HPDE6-E6E7 (cell line): Measurements from ENCODE around the gene SSR1.

Source experiments
- DNase-seq: peaks from one replicate; pipeline ENCODE4 v3.0.0; 2011; ENCODE audit warnings: missing footprints; ENCODE audit errors: extremely low spot score

SSR1 gene

DNA sequence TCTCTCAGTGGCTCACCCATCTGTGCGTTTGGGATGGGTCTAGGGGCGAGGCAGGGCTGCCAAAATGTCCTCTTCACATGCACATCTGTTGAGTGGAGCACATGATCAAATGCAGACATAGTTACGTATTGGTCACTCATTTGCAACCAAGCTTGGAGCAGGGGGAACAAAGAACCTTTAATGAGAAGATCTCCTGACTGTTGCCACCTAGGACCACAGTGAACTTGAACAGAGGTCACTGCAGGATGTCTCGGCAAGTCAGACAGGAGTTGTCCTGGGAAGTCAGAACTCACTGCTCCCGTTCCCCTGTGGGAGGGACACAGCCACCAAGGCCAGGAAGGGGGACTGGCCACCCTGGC lies 73.4 kb downstream of the SSR1 start:
- DNase-seq: no peak

GRCh38 chr6:7238900-7239589 lies 74.0 kb downstream of the SSR1 start:
- DNase-seq: peak; percentile 41

GRCh38 chr6:7238526-7238899 lies 74.5 kb downstream of the SSR1 start:
- DNase-seq: no peak

- DNase-seq: no peak
These were observed 75.3 kb downstream of the SSR1 start for GRCh38 chr6:7237653-7238188.

- peak; percentile 66 for DNase-seq
These were observed 76.4 kb downstream of the SSR1 start for GRCh38 chr6:7236306-7237209.

DNA sequence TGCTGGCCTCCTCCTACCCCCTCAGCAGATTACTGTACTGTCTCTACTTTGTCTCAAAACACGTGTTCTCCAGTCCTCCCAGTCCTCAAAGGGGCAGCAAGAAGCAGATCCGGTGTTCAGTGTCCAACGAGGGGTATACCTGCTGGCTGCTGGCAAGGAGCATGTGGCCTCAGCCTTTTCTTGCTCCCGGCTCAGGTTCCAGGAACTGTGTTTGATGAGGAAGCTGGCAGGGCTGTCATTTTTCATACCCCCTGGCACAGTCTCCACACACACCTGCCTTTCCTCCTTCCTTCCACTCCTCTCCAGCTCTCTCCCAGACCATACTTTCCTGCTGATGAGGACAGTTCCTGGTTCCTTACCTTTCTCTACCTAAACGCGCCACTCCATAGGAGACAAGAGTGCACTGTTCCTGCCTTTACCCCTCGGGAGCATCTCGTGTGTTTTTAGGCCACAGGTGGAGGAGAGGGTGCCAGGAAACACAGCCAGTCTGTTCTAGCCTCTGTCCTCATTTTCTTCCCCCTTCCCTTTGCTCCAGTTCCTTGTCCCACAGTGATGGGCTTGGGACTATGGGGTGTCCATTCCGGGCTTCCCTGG lies 77.2 kb downstream of the SSR1 start:
- no peak for DNase-seq

DNA sequence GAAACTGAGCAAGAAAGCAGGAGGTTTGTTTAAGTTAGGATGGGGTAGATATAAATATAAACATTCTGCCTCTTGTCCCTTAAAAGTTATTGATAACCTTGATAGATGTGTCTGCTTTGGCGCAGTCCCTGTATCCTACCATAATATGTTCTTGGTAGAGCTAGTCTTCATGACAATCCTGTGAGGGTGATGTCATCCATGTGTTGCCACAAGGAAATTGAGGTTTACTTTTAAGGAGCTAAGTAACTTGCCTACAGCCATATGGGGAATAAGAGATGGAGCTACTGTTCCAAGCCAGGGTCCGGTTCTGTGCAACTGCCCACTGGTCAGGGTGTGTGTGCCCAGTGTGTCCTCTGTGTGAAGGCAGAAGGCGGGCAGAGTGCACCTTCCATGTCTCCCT lies 78.5 kb downstream of the SSR1 start:
- no peak for DNase-seq

GRCh38 chr6:7232351-7232750 lies 80.6 kb downstream of the SSR1 start:
- no peak for DNase-seq

DNA sequence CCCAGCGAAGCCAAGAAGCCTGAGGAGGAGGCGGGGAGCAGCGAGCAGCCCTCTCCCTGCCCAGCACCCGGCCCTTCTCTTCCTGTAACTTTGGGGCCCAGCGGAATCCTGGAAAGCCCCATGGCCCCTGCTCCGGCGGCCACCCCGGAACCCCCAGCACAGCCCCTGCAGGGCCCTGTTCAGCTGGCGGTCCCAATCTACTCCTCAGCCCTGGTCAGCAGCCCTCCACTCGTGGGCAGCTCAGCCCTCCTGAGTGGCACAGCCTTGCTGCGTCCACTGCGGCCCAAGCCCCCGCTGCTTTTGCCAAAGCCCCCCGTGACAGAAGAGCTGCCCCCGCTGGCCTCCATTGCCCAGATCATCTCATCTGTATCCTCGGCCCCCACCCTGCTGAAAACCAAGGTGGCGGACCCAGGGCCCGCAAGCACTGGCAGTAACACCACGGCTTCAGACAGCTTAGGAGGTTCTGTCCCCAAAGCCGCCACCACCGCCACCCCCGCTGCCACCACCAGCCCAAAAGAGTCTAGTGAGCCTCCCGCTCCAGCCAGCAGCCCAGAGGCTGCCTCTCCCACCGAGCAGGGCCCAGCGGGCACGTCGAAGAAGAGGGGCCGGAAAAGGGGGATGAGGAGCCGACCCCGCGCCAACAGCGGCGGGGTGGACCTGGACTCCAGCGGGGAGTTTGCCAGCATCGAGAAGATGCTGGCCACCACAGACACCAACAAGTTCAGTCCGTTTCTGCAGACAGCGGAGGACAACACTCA lies 81.9 kb downstream of the SSR1 start:
- DNase-seq: no peak

GRCh38 chr6:7230327-7230691 lies 82.7 kb downstream of the SSR1 start:
- no peak for DNase-seq

DNA sequence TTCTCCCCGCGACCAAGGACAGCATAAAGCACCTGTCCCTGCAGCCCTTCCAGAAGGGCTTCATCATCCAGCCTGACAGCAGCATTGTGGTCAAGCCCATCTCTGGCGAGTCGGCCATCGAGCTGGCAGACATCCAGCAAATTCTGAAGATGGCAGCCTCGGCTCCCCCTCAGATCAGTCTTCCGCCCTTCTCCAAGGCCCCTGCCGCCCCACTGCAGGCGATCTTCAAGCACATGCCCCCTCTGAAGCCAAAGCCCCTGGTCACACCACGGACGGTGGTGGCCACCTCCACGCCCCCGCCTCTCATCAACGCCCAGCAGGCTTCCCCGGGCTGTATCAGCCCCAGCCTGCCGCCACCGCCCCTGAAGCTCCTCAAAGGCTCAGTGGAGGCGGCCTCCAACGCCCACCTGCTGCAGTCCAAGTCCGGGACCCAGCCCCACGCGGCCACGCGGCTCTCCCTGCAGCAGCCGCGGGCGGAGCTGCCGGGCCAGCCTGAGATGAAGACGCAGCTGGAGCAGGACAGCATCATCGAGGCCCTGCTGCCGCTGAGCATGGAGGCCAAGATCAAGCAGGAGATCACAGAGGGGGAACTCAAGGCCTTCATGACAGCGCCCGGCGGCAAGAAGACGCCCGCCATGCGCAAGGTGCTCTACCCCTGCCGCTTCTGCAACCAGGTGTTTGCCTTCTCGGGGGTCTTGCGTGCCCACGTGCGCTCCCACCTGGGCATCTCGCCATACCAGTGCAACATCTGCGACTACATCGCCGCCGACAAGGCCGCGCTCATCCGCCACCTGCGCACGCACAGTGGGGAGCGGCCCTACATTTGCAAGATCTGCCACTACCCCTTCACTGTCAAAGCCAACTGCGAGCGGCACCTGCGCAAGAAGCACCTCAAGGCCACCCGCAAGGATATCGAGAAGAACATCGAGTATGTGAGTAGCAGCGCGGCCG lies 83.3 kb downstream of the SSR1 start:
- no peak for DNase-seq

DNA sequence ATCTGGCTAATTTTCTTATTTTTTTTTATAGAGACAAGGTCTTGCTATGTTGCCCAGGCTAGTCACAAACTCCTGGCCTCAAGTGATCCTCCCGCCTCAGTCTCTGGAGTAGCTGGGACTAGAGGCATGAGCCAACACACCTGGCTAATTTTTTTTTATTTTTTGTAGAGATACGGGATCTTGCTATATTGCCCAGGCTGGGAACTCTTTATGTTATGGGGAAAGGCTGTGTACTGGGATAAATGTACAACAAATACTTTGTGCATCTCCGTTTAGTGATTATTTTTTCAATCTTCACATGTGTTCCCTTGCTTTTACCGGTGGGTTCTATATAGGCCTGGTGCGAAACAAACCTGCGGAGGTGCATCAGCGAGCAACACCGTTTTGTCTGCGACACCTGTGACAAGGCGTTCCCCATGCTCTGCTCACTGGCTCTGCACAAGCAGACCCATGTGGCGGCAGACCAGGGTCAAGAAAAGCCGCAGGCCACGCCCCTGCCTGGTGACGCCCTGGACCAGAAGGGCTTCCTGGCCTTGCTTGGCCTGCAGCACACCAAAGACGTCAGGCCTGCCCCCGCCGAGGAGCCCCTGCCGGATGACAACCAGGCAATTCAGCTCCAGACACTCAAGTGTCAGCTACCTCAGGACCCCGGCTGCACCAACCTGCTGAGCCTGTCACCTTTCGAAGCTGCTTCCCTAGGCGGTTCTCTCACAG lies 84.2 kb downstream of the SSR1 start:
- no peak for DNase-seq

GRCh38 chr6:7224731-7225130 lies 88.3 kb downstream of the SSR1 start:
- DNase-seq: no peak

GRCh38 chr6:7222197-7222596 lies 90.8 kb downstream of the SSR1 start:
- DNase-seq: no peak

- DNase-seq: no peak
These were observed 93.7 kb downstream of the SSR1 start for GRCh38 chr6:7219310-7219709.

DNA sequence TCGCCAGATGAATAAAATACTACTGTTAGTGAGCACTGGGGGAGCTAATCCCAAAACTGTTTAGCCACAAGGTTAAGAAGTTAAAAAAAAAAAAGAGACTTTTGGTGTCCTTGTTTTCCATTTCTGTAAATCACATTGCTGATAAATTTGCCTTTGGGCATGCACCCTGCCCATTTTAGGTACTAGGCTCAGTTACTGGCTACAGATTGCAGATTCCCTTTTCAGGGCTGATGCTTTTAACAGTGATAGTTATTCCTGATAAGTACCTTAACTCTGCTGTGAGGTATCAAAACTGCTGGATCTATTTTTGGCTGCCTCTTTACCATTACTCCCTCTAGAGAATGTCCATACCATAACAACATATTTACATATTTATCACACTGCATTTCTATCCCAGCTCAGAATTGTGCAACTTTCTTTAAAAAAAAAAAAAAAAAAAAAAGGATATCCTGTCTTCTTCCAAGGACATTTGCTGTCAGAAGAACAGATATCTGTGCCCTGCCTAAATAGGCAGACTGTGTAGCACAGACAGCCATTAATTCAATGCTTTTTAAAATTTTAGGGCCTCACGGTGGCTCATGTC lies 94.5 kb downstream of the SSR1 start:
- no peak for DNase-seq
